Measurements from ENCODE around the gene UBE2QL1. TPM values are rescaled to one million over a fixed set of nuclear protein-coding genes. Genes with fewer than 3 reads are reported as not detected.

The UBE2QL1 gene
- total RNA-seq: 0.10 TPM in 1 of 2 replicates, not detected in the other

GRCh38 chr5:6448622-6449464 is at the start of gene UBE2QL1:
Gene UBE2QL1, plus strand, starts transcription at chr5:6448859. Its CDS starts 35 bp downstream, at chr5:6448894.

Other genes with a start within 250 kb of the UBE2QL1 start
- 10.8 and 13.9 TPM in 2 replicates for gene MED10, start 70.3 kb upstream of the UBE2QL1 start, total RNA-seq
- gene NSUN2, start 184.2 kb downstream of the UBE2QL1 start, total RNA-seq: 51.6 and 56.0 TPM in 2 replicates
- 6.9 and 11.7 TPM in 2 replicates for gene SRD5A1, start 184.6 kb downstream of the UBE2QL1 start, total RNA-seq

Data from vein endothelial cell (primary cell).